Peyer's patch (tissue), 4 donors: ENCODE results near the gene RET.

Experiments used
- POLR2A ChIP-seq, 2 donors: fragments of 450-650 bp; IDR thresholded peaks; one replicate each; pipeline ENCODE4 v1.5.1; 2017; ENCODE audit warnings: antibody characterized with exemption in 2 of 2, mild to moderate bottlenecking in 2 of 2, moderate library complexity in 2 of 2
- TF ChIP-seq, protein P1 (sequence below), 6 experiments: fragments of 450-650 bp in 4 of 6; fragments of 200-600 bp in 2 of 6; sonication (generic) in 1 of 6; IDR thresholded peaks; one replicate each; pipeline ENCODE4 v1.5.1; 2017 to 2019; ENCODE audit warnings: antibody characterized with exemption in 6 of 6, mild to moderate bottlenecking in 3 of 6, moderate library complexity in 1 of 6

DNA sequence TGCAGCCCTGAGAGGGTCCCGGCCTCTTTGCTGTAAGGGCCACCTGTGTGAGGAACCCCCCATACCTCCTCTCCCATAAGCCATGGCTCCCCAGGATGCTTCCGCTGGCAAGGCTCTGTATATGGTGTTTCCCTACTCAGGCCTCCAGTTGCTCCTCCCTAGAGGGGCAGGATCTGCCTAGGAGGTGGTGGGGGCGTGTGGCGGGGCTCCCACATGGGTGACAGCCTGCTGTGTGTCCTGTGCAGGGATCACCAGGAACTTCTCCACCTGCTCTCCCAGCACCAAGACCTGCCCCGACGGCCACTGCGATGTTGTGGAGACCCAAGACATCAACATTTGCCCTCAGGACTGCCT is 35.7 kb downstream of the RET start:
- TF ChIP-seq, protein P1, sequence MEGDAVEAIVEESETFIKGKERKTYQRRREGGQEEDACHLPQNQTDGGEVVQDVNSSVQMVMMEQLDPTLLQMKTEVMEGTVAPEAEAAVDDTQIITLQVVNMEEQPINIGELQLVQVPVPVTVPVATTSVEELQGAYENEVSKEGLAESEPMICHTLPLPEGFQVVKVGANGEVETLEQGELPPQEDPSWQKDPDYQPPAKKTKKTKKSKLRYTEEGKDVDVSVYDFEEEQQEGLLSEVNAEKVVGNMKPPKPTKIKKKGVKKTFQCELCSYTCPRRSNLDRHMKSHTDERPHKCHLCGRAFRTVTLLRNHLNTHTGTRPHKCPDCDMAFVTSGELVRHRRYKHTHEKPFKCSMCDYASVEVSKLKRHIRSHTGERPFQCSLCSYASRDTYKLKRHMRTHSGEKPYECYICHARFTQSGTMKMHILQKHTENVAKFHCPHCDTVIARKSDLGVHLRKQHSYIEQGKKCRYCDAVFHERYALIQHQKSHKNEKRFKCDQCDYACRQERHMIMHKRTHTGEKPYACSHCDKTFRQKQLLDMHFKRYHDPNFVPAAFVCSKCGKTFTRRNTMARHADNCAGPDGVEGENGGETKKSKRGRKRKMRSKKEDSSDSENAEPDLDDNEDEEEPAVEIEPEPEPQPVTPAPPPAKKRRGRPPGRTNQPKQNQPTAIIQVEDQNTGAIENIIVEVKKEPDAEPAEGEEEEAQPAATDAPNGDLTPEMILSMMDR (IDR thresholded peaks at IDR 0.05), result no peak
- no peak for TF ChIP-seq POLR2A (IDR thresholded peaks at IDR 0.05)
